ENCODE data around the gene TSPAN9. TPM values are rescaled to one million over a fixed set of nuclear protein-coding genes. Genes with fewer than 3 reads are reported as not detected.

The TSPAN9 gene
- total and polyA plus RNA-seq, 9 of the 15 experiments (the other 6 are each of a cell fraction or from before 2014, with no cell fraction given): 0.23 to 2.1 (median 0.60) TPM; not detected in 2

GRCh38 chr12:3215410-3215975 is 138.3 kb downstream of the TSPAN9 start:
- POLR2A ChIA-PET: interaction anchor here (0.6 to 1.3 kb wide), 2 partner anchors 8 to 10 kb away, joined by 3 to 4 read pairs; no protein-coding TSS in a partner anchor
- CTCF ChIA-PET (ENCODE audit: low intra/inter-chr PET ratio): interaction anchor here (0.6 kb wide), 1 partner anchor 8 kb away, joined by 3 read pairs; no protein-coding TSS in a partner anchor
- no peak for ATAC-seq
- TF ChIP-seq NR2C2 (CRISPR knock-in tag; IDR thresholded peaks at IDR 0.05): no peak
- no peak for TF ChIP-seq NR2C2 (tag; IDR thresholded peaks at IDR 0.05)
- TF ChIP-seq CTBP1 (IDR thresholded peaks at IDR 0.05; ENCODE audit: borderline replicate concordance): no peak
- TF ChIP-seq FOXP1 (CRISPR knock-in tag; IDR thresholded peaks at IDR 0.05): no peak
- TF ChIP-seq ZNF764 (CRISPR knock-in tag; IDR thresholded peaks at IDR 0.05; ENCODE audit: low read depth): no peak
- no peak for TF ChIP-seq KAT8 (IDR thresholded peaks at IDR 0.05; ENCODE audit: low read depth)
- TF ChIP-seq NR2F6 (CRISPR knock-in tag; IDR thresholded peaks at IDR 0.05): no peak
- TF ChIP-seq HNRNPLL (IDR thresholded peaks at IDR 0.05; ENCODE audit: low read depth, low read length, poor library complexity, severe bottlenecking): no peak
- TF ChIP-seq MAFG (tag; conservative IDR thresholded peaks at IDR 0.05): no peak
- TF ChIP-seq MAZ (CRISPR knock-in tag; conservative IDR thresholded peaks at IDR 0.05 in 1 of 2, IDR thresholded peaks at IDR 0.05 in 1 of 2): no peak
- TF ChIP-seq, protein P1, sequence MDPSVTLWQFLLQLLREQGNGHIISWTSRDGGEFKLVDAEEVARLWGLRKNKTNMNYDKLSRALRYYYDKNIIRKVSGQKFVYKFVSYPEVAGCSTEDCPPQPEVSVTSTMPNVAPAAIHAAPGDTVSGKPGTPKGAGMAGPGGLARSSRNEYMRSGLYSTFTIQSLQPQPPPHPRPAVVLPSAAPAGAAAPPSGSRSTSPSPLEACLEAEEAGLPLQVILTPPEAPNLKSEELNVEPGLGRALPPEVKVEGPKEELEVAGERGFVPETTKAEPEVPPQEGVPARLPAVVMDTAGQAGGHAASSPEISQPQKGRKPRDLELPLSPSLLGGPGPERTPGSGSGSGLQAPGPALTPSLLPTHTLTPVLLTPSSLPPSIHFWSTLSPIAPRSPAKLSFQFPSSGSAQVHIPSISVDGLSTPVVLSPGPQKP (CRISPR knock-in tag; IDR thresholded peaks at IDR 0.05): no peak
- TF ChIP-seq RBM15 (IDR thresholded peaks at IDR 0.05; ENCODE audit: insufficient read depth, low read length): no peak
- no peak for TF ChIP-seq ZNF347 (CRISPR knock-in tag; IDR thresholded peaks at IDR 0.05; ENCODE audit: low read depth)
- TF ChIP-seq, protein P2, sequence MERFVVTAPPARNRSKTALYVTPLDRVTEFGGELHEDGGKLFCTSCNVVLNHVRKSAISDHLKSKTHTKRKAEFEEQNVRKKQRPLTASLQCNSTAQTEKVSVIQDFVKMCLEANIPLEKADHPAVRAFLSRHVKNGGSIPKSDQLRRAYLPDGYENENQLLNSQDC (CRISPR knock-in tag; IDR thresholded peaks at IDR 0.05): no peak
- TF ChIP-seq ARID3B (CRISPR knock-in tag; IDR thresholded peaks at IDR 0.05; ENCODE audit: borderline replicate concordance): no peak
- TF ChIP-seq ZNF583 (CRISPR knock-in tag; IDR thresholded peaks at IDR 0.05): no peak
- TF ChIP-seq, protein P3, sequence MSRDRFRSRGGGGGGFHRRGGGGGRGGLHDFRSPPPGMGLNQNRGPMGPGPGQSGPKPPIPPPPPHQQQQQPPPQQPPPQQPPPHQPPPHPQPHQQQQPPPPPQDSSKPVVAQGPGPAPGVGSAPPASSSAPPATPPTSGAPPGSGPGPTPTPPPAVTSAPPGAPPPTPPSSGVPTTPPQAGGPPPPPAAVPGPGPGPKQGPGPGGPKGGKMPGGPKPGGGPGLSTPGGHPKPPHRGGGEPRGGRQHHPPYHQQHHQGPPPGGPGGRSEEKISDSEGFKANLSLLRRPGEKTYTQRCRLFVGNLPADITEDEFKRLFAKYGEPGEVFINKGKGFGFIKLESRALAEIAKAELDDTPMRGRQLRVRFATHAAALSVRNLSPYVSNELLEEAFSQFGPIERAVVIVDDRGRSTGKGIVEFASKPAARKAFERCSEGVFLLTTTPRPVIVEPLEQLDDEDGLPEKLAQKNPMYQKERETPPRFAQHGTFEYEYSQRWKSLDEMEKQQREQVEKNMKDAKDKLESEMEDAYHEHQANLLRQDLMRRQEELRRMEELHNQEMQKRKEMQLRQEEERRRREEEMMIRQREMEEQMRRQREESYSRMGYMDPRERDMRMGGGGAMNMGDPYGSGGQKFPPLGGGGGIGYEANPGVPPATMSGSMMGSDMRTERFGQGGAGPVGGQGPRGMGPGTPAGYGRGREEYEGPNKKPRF (IDR thresholded peaks at IDR 0.05; ENCODE audit: low read depth, low read length): no peak
- TF ChIP-seq DLX4 (CRISPR knock-in tag; IDR thresholded peaks at IDR 0.05): no peak

More at GRCh38 chr12:3215410-3215975, 138.3 kb downstream of the TSPAN9 start:
- H3K36me3 ChIP-seq (ENCODE audit: control insufficient read depth, insufficient read depth, low read length): no peaks in the 10 kb centered on the region
- DNase-seq (ENCODE audit: extremely low read depth in 1 of 4, low spot score in 3 of 4) (no peak), FAIRE-seq (no peak)
- H3K4me3 ChIP-seq: no peak overlapping the region
- H2AFZ ChIP-seq (ENCODE audit: low read depth, low read length): no peak overlapping the region
- no peaks in the 10 kb centered on the region for H3K9me1 ChIP-seq (ENCODE audit: control insufficient read depth, insufficient read depth, low read length)
- H3K9me3 ChIP-seq (replicated peaks; ENCODE audit: control insufficient read depth, insufficient read depth, low read depth, low read length): no peaks in the 10 kb centered on the region
- intact Hi-C loops (cut with micrococcal nuclease): no loop called here
- no peaks in the 10 kb centered on the region for H3K79me2 ChIP-seq (ENCODE audit: control insufficient read depth, insufficient read depth, low read length)
- no peak overlapping the region for H3K9ac ChIP-seq (ENCODE audit: insufficient read depth in 1 of 2, low read depth in 2 of 2, low read length in 2 of 2)
- H3K27ac ChIP-seq (ENCODE audit: extremely low read depth, low read depth, low read length): no peak overlapping the region
- 0% methylated on average over 9 of the region's 13 CpGs for WGBS (ENCODE audit: insufficient coverage, low coverage, missing lambda C conversion rate)
- H3K27me3 ChIP-seq (ENCODE audit: control insufficient read depth in 2 of 2, insufficient read depth in 2 of 2, low read length in 2 of 2): peaks cover 3 to 27% of the 10 kb centered on the region in 2 experiments; a peak in 3 of 5 replicates
- no peaks in the 10 kb centered on the region for H4K20me1 ChIP-seq (replicated peaks; ENCODE audit: control insufficient read depth, insufficient read depth, low read length)
- no TSS peak for BruUV-seq (replicated peaks)
- H3K4me1 ChIP-seq (replicated peaks in 1 of 2; ENCODE audit: control insufficient read depth in 2 of 2, insufficient read depth in 2 of 2, low read length in 2 of 2): no peaks in the 10 kb centered on the region
- in situ Hi-C loops (cut with MboI): no loop called here
- H3K4me2 ChIP-seq (ENCODE audit: insufficient read depth, low read length): no peak overlapping the region

Data from K562 (cell line).